Sigmoid colon (tissue), 4 donors: Measurements from ENCODE around the gene ERI3.

ENCODE experiments used
- CTCF ChIP-seq, 4 experiments: fragments of 450-650 bp in 3 of 4; fragments of 200-600 bp in 1 of 4; IDR thresholded peaks; one replicate each; pipeline ENCODE4 v1.5.1; 2016 to 2019; ENCODE audit warnings: antibody characterized with exemption in 4 of 4, mild to moderate bottlenecking in 3 of 4, moderate library complexity in 2 of 4
- EP300 ChIP-seq, 4 donors: sonication (generic); formaldehyde crosslinking; IDR thresholded peaks; one replicate each; pipeline ENCODE4 v1.6.1; 2017; ENCODE audit warnings: antibody characterized with exemption in 4 of 4
- POLR2A ChIP-seq, 2 donors: fragments of 450-650 bp; IDR thresholded peaks; one replicate each; pipeline ENCODE4 v1.6.1; 2016; ENCODE audit warnings: antibody characterized with exemption in 2 of 2, mild to moderate bottlenecking in 2 of 2, moderate library complexity in 2 of 2
- POLR2AphosphoS5 ChIP-seq, 4 donors: sonication (generic); formaldehyde crosslinking; IDR thresholded peaks; one replicate each; pipeline ENCODE4 v1.6.1; 2017; ENCODE audit warnings: antibody characterized with exemption in 4 of 4

GRCh38 chr1:44333376-44333775 is 21.7 kb downstream of the ERI3 start:
- TF ChIP-seq CTCF (IDR thresholded peaks at IDR 0.05) = no peak
- TF ChIP-seq POLR2A (IDR thresholded peaks at IDR 0.05) = no peak
- no peak for TF ChIP-seq EP300 (IDR thresholded peaks at IDR 0.05)
- TF ChIP-seq POLR2AphosphoS5 (IDR thresholded peaks at IDR 0.05) = no peak
